A549 (cell line): ENCODE results near the gene PCDHB14. TPM values are rescaled to one million over a fixed set of nuclear protein-coding genes. Genes with fewer than 3 reads are reported as not detected.
"Not testable (repeated sequence)": the region's sequence is repeated elsewhere in the genome, so short reads cannot be mapped to it uniquely, and the experiment has no call there.

Experiments
- ATAC-seq, 2 experiments: fragments of 200-7000 bp in 1 of 2; fragments of >200 bp in 1 of 2; cut with Nextera tagmentation in 1 of 2; cut with Tn5 transposase in 1 of 2; 3 replicates each; pipeline versions ENCODE4 v1.8.0 to v1.9.1; 2018 to 2020; ENCODE audit warnings: mild to moderate bottlenecking in 1 of 2, moderate library complexity in 1 of 2
- CTCF ChIA-PET: fragments of 300-600 bp; sonication (Branson Sonifier 250); formaldehyde crosslinking; extraction: SDS; loops from one replicate; lab custom pipeline; 2021; ENCODE audit warnings: antibody characterized with exemption, inconsistent platforms; lab: Yijun Ruan, JAX
- POLR2A ChIA-PET: fragments of 350-600 bp; formaldehyde crosslinking; extraction: SDS; loops from one replicate; lab custom pipeline; 2021; ENCODE audit warnings: antibody characterized with exemption, inconsistent platforms; lab: Yijun Ruan, JAX
- DNase-seq, 2 experiments: peaks; one replicate each; pipeline versions ENCODE4 v3.0.0 to v3.0.0-alpha.2; 2011 to 2016; ENCODE audit warnings: low read depth in 1 of 2, low spot score in 1 of 2
- FAIRE-seq: peaks from 2 replicates; lab custom pipeline; 2011; peaks lifted over from hg19 to GRCh38; lab: Jason Lieb, UNC
- H3K27ac ChIP-seq, 2 experiments: fragments of >200 bp; sonication (Bioruptor Twin); formaldehyde crosslinking; 3 replicates each; pipeline ENCODE4 v1.5.1; 2016 to 2017
- H3K4me1 ChIP-seq: fragments of >200 bp; sonication (Bioruptor Twin); formaldehyde crosslinking; 3 replicates; pipeline ENCODE4 v1.6.1; 2016
- H3K4me2 ChIP-seq: fragments of >200 bp; sonication (Bioruptor Twin); formaldehyde crosslinking; 3 replicates; pipeline ENCODE4 v1.6.1; 2016
- H3K4me3 ChIP-seq: fragments of >200 bp; sonication (Bioruptor Twin); formaldehyde crosslinking; 3 replicates; pipeline ENCODE4 v1.5.1; 2016
- H3K9me3 ChIP-seq: fragments of >200 bp; sonication (Bioruptor Twin); formaldehyde crosslinking; 3 replicates; pipeline ENCODE4 v1.6.1; 2016
- CEBPB ChIP-seq, 2 experiments: fragments of >200 bp in 1 of 2; sonication (Bioruptor Twin) in 1 of 2; formaldehyde crosslinking in 1 of 2; IDR thresholded peaks; 2 replicates each; pipeline ENCODE4 v1.6.1; 2012 to 2016
- EHMT2 ChIP-seq: fragments of 200-600 bp; sonication (generic); IDR thresholded peaks from 2 replicates; pipeline ENCODE4 v1.6.1; 2016; ENCODE audit warnings: antibody characterized with exemption, low read depth, mild to moderate bottlenecking, moderate library complexity
- ESRRA ChIP-seq: fragments of 150-350 bp; IDR thresholded peaks from 2 replicates; pipeline ENCODE4 v1.6.1; 2014; ENCODE audit warnings: mild to moderate bottlenecking, low read length, borderline replicate concordance
- HEYL ChIP-seq: fragments of 250-450 bp; sonication (Bioruptor Pico); IDR thresholded peaks from 2 replicates; pipeline ENCODE4 v1.8.0; 2021; ENCODE audit warnings: mild to moderate bottlenecking, moderate library complexity
- HOXB5 ChIP-seq: fragments of 250-450 bp; sonication (Bioruptor Pico); IDR thresholded peaks from 2 replicates; pipeline ENCODE4 v1.5.0; 2020; ENCODE audit warnings: mild to moderate bottlenecking, moderate library complexity
- KDM1A ChIP-seq: fragments of 200-600 bp; sonication (generic); IDR thresholded peaks from 2 replicates; pipeline ENCODE4 v1.6.1; 2016; ENCODE audit warnings: low read depth, mild to moderate bottlenecking
- NPAS2 ChIP-seq: fragments of 250-450 bp; sonication (Bioruptor Pico); IDR thresholded peaks from 2 replicates; pipeline ENCODE4 v1.8.0; 2022; ENCODE audit warnings: mild to moderate bottlenecking, moderate library complexity, borderline replicate concordance
- PHF8 ChIP-seq: fragments of 200-600 bp; sonication (generic); IDR thresholded peaks from 2 replicates; pipeline ENCODE4 v1.6.1; 2016; ENCODE audit warnings: low read depth, mild to moderate bottlenecking, antibody characterized with exemption, moderate library complexity, borderline replicate concordance
- POLR2A ChIP-seq: IDR thresholded peaks from 2 replicates; pipeline ENCODE4 v1.6.1; 2012; ENCODE audit warnings: mild to moderate bottlenecking, low read length
- RAD21 ChIP-seq, 2 experiments: fragments of >200 bp in 1 of 2; sonication (Bioruptor Twin) in 1 of 2; formaldehyde crosslinking in 1 of 2; IDR thresholded peaks in 1 of 2; conservative IDR thresholded peaks in 1 of 2; 2 replicates in 1 of 2; 3 replicates in 1 of 2; pipeline ENCODE4 v1.6.1; 2012 to 2018; ENCODE audit warnings: inconsistent platforms in 1 of 2
- RNF2 ChIP-seq: fragments of 200-600 bp; sonication (generic); IDR thresholded peaks from 2 replicates; pipeline ENCODE4 v1.6.1; 2016; ENCODE audit warnings: low read depth, mild to moderate bottlenecking, antibody characterized with exemption, moderate library complexity, borderline replicate concordance
- SMC3 ChIP-seq: fragments of >200 bp; sonication (Bioruptor Twin); formaldehyde crosslinking; IDR thresholded peaks from 3 replicates; pipeline ENCODE4 v1.6.1; 2018; ENCODE audit warnings: inconsistent platforms
- SREBF2 ChIP-seq: fragments of 450-650 bp; IDR thresholded peaks from 2 replicates; pipeline ENCODE4 v1.6.1; 2014; ENCODE audit warnings: mild to moderate bottlenecking, moderate library complexity
- WGBS: methylation state at CpG from one replicate; pipeline ENCODE4 v1.1.6; 2017; ENCODE audit errors: missing lambda C conversion rate; 5-methylcytosine and 5-hydroxymethylcytosine counted together
- polyA plus RNA-seq, 4 experiments: library from polyadenylated mRNA; depleted of rRNA in 3 of 4; stranded (reverse); fragments of >200 nt; fragmentation: RNase III in 1 of 4; extraction: RNeasy Plus Mini Kit Qiagen cat#74134 plus additional on column Dnase treatment in 1 of 4; gene quantifications; 2 replicates in 3 of 4; 3 replicates in 1 of 4; pipeline ENCODE4 v1.2.3, GENCODE V29; 2011 to 2017
- TF ChIP-seq, protein P1 (sequence below): fragments of 250-450 bp; sonication (Bioruptor Pico); IDR thresholded peaks from 2 replicates; pipeline ENCODE4 v1.5.0; 2021; ENCODE audit warnings: mild to moderate bottlenecking, moderate library complexity, borderline replicate concordance
- TF ChIP-seq, protein P2 (sequence below): IDR thresholded peaks from 2 replicates; pipeline ENCODE4 v1.6.1; 2012; ENCODE audit warnings: low read depth, borderline replicate concordance
- TF ChIP-seq, protein P3 (sequence below): fragments of 150-350 bp; IDR thresholded peaks from 2 replicates; pipeline ENCODE4 v1.6.1; 2014; ENCODE audit warnings: low read depth, mild to moderate bottlenecking, low read length

Gene PCDHB14
- polyA plus RNA-seq, 2 of the 4 experiments (the other 2 are of a cell fraction) = 0.09 to 0.14 TPM

DNA sequence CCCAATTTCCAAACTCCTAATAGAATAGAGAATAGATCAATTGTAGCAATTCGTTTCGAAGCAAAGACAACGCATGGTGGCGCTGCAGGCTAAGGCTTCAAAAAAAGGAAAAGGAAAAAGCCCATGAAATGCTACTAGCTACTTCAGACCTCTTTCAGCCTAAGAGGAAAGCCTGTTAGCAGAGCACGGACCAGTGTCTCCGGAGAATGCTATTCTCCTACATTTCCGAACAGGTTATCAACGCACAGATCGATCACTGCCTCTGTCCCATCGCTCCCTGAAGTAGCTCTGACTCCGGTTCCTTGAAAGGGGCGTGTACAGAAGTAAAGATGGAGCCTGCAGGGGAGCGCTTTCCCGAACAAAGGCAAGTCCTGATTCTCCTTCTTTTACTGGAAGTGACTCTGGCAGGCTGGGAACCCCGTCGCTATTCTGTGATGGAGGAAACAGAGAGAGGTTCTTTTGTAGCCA lies 22.1 kb downstream of the PCDHB14 start, which contains the start of gene PCDHB15:
Gene PCDHB15, plus strand, starts transcription at position 146 of the 468 bp plus-strand sequence. Its CDS starts 184 bp downstream, at position 330.
- POLR2A ChIA-PET = no interaction called here
- H3K4me3 ChIP-seq = no peak within 1 kb of the TSS

DNA sequence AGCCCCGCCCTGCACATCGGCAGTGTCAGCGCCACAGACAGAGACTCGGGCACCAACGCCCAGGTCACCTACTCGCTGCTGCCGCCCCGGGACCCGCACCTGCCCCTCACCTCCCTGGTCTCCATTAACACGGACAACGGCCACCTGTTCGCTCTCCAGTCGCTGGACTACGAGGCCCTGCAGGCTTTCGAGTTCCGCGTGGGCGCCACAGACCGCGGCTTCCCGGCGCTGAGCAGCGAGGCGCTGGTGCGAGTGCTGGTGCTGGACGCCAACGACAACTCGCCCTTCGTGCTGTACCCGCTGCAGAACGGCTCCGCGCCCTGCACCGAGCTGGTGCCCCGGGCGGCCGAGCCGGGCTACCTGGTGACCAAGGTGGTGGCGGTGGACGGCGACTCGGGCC lies 23.8 kb downstream of the PCDHB14 start:
- CTCF ChIA-PET, H3K4me2 ChIP-seq, DNase-seq, ATAC-seq, H3K27ac ChIP-seq, H3K4me3 ChIP-seq, FAIRE-seq, H3K4me1 ChIP-seq: not testable (repeated sequence)
- peaks cover 48% of the 10 kb centered on the region; the same call in 2 of the 3 replicates for H3K9me3 ChIP-seq
- WGBS = 63% methylated on average over 13 of the region's 42 CpGs
- POLR2A ChIA-PET = interaction anchor here (0.7 kb wide), 1 partner anchor 16 kb away, joined by 6 read pairs; no protein-coding TSS in a partner anchor

More for the DNA sequence above, 22.1 kb downstream of the PCDHB14 start, which contains the start of gene PCDHB15:
- no peak within 1 kb of the TSS for H3K4me2 ChIP-seq
- CTCF ChIA-PET = interaction anchor here (0.7 to 1.4 kb wide), 6 partner anchors 22 to 1420 kb away, joined by 3 to 7 read pairs (median 3); partner anchors contain the start of genes DIAPH1, PCDHB14 and PCDHGB1
- no peak within 1 kb of the TSS for H3K27ac ChIP-seq
- H3K4me1 ChIP-seq = no peaks in the 10 kb centered on the region
- peak in 1 of 2 experiments; percentile 43; a peak in 1 of 5 replicates for TF ChIP-seq RAD21 (conservative IDR thresholded peaks at IDR 0.05 in 1 of 2, IDR thresholded peaks at IDR 0.05 in 1 of 2)
- TF ChIP-seq ESRRA = no peak
- no peak for TF ChIP-seq RNF2
- TF ChIP-seq HOXB5 (CRISPR knock-in tag) = no peak
- FAIRE-seq (no peak), DNase-seq (peak in 1 of 2 experiments; percentile 17), ATAC-seq (peak in 1 of 2 experiments; percentile 35; a peak in 1 of 6 replicates)
- peaks cover 50% of the 10 kb centered on the region; the same call in 2 of the 3 replicates for H3K9me3 ChIP-seq
- WGBS = 21% methylated on average over 16 of the region's 16 CpGs

DNA sequence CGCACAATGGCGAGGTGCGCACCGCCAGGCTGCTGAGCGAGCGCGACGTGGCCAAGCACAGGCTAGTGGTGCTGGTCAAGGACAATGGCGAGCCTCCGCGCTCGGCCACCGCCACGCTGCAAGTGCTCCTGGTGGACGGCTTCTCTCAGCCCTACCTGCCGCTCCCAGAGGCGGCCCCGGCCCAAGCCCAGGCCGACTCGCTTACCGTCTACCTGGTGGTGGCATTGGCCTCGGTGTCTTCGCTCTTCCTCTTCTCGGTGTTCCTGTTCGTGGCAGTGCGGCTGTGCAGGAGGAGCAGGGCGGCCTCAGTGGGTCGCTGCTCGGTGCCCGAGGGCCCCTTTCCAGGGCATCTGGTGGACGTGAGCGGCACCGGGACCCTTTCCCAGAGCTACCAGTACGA lies 24.3 kb downstream of the PCDHB14 start:
- not testable (repeated sequence) for ATAC-seq, DNase-seq, H3K4me2 ChIP-seq, H3K4me3 ChIP-seq, H3K4me1 ChIP-seq, FAIRE-seq, H3K27ac ChIP-seq
- WGBS = 70% methylated on average over 23 of the region's 34 CpGs
- POLR2A ChIA-PET = interaction anchor here (0.7 kb wide), 1 partner anchor 15 kb away, joined by 6 read pairs; no protein-coding TSS in a partner anchor
- H3K9me3 ChIP-seq = peaks cover 50% of the 10 kb centered on the region; the same call in 2 of the 3 replicates
- CTCF ChIA-PET = interaction anchor here (0.6 kb wide), 1 partner anchor 255 kb away, joined by 3 read pairs; no protein-coding TSS in a partner anchor

DNA sequence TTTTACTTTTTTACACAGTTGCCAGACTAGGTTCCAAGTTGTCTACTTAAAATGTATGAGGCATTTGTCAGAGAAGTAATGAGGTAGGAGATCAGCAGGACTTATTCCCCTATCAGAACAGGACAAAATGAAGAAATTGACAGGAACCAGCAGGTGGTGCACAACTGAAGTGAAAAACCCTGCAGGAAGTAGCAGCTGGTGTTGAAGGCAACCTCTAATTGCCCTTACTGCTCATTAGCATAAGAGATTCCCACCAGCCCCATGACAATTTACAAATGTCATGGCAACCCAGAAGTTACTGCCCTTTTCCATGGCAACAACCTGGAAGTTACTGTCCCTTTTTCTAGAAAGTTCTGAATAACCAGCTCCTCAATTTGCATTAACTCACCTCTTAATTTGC lies 27.4 kb downstream of the PCDHB14 start:
- no peak for DNase-seq
- Histone ChIP-seq H3K4me1 (no peaks in the 10 kb centered on the region), H3K4me2 (no peak overlapping the region), H3K4me3 (no peak overlapping the region), H3K27ac (no peak overlapping the region), H3K9me3 (peaks cover 57% of the 10 kb centered on the region)
- no peak for ATAC-seq
- ChIA-PET CTCF (interaction anchor here (0.6 to 1.1 kb wide), 2 partner anchors 17 to 100 kb away, joined by 3 to 4 read pairs; partner anchors contain the start of gene PCDHB6), POLR2A (no interaction called here)
- no peak for TF ChIP-seq SMC3
- no peak for TF ChIP-seq KDM1A
- TF ChIP-seq HEYL (CRISPR knock-in tag) = no peak
- no peak for TF ChIP-seq SREBF2
- TF ChIP-seq, protein P1, sequence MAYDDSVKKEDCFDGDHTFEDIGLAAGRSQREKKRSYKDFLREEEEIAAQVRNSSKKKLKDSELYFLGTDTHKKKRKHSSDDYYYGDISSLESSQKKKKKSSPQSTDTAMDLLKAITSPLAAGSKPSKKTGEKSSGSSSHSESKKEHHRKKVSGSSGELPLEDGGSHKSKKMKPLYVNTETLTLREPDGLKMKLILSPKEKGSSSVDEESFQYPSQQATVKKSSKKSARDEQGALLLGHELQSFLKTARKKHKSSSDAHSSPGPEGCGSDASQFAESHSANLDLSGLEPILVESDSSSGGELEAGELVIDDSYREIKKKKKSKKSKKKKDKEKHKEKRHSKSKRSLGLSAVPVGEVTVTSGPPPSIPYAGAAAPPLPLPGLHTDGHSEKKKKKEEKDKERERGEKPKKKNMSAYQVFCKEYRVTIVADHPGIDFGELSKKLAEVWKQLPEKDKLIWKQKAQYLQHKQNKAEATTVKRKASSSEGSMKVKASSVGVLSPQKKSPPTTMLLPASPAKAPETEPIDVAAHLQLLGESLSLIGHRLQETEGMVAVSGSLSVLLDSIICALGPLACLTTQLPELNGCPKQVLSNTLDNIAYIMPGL = no peak
- no peak for TF ChIP-seq POLR2A
- TF ChIP-seq, protein P2, sequence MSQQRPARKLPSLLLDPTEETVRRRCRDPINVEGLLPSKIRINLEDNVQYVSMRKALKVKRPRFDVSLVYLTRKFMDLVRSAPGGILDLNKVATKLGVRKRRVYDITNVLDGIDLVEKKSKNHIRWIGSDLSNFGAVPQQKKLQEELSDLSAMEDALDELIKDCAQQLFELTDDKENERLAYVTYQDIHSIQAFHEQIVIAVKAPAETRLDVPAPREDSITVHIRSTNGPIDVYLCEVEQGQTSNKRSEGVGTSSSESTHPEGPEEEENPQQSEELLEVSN = no peak
- TF ChIP-seq EHMT2 = no peak
- TF ChIP-seq NPAS2 (CRISPR knock-in tag) = no peak
- TF ChIP-seq, protein P3, sequence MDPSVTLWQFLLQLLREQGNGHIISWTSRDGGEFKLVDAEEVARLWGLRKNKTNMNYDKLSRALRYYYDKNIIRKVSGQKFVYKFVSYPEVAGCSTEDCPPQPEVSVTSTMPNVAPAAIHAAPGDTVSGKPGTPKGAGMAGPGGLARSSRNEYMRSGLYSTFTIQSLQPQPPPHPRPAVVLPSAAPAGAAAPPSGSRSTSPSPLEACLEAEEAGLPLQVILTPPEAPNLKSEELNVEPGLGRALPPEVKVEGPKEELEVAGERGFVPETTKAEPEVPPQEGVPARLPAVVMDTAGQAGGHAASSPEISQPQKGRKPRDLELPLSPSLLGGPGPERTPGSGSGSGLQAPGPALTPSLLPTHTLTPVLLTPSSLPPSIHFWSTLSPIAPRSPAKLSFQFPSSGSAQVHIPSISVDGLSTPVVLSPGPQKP = no peak
- no peak for TF ChIP-seq PHF8
- no peak for TF ChIP-seq CEBPB (IDR thresholded peaks at IDR 0.05)
- FAIRE-seq = no peak
